GM18873 (cell line): ENCODE data around the gene ELFN2.
"Not testable (repeated sequence)": the region's sequence is repeated elsewhere in the genome, so short reads cannot be mapped to it uniquely, and the experiment has no call there.

ENCODE experiments used
- ATAC-seq: cut with Tn5 transposase; IDR thresholded peaks from one replicate; pipeline ENCODE4 v1.9.1; 2021; ENCODE audit warnings: mild to moderate bottlenecking, moderate library complexity, moderate number of reproducible peaks; ENCODE audit not compliant: unreplicated experiment, low FRiP score

ELFN2 gene

GRCh38 chr22:37413546-37413945, 13.7 kb downstream of the ELFN2 start:
- no peak for ATAC-seq

DNA sequence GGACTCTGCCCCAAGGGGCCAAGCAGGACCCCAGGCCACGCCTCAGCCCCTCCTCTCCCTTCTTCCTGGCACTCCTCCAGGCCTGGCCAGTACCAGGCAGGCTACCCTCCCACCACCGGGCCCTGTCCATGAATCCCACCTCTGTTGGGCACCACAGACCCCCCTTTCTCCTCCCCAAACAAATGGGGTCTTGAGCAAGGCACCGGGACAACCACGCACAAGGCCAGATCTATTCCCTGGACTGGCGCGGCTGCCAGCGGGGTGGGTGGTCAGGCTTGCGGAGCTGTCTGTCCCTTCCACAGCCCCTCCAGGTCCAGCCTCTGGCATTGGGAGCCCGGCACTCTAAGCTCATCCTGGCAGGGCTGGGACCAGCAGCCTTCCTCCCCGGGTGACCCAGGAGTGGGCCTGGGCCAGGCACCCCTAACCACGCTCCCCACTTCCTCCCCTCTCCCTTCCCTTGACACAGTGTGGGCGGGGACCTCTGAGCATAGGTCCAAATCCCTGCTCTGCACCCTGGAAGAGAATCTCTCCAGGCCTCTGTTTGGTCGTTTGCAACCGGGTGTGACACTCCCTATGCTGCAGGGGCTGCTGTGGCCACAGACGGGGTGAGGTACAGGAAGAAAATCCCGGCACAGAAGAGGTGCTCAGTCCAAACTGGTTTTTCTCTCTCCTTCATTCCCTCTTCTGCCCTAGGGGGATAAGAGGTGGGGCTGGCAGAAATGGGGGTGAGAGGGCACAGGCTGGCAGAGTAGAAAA, 14.6 kb downstream of the ELFN2 start:
- no peak for ATAC-seq

GRCh38 chr22:37411655-37412054, 15.6 kb downstream of the ELFN2 start:
- ATAC-seq = no peak

DNA sequence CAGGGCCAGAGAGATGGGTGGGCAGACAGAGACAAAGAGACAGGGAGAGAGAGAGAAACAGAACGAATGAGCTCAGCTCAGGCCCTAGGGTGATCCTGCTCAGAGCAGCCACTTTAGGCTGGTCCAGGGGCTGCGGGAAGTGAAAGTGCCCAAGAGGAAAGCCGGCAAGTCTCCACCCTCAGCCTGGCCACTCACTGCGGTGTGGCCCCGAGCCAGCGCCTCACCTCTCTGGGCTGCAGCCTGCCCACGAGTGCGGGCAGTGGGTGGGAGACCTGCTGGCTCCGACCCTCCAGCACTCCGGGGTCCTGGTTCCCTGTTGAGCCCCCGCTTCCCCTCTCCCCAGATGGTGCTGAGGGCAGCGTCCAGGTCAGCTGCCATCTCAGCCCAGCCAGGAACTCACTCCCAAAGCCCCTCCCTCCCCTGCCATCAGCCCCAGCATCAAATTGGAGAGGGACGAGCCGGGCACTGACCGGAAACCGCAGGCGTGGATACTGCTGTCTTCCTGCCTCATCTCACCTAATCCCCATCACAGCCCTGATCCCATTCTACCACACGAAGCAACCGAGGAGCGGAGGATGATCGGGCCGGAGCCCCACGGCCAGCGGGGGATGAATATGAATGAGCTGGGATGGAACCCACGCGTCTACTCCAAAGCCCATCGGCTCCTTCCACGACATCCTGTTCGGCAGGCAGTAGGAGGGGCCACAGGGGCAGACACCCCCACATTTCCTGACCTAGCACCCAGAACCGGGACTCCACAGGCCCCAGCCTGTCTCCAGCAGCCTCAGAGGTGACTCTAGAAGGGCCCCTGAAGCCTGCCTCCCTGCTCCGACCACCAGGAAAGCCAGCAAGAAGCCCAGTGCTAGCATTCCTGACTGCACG, 16.9 kb downstream of the ELFN2 start:
- ATAC-seq = no peak

- ATAC-seq = no peak
These were observed 17.7 kb downstream of the ELFN2 start for GRCh38 chr22:37409459-37410050.

- no peak for ATAC-seq
These were observed 18.2 kb downstream of the ELFN2 start for GRCh38 chr22:37409031-37409430.

DNA sequence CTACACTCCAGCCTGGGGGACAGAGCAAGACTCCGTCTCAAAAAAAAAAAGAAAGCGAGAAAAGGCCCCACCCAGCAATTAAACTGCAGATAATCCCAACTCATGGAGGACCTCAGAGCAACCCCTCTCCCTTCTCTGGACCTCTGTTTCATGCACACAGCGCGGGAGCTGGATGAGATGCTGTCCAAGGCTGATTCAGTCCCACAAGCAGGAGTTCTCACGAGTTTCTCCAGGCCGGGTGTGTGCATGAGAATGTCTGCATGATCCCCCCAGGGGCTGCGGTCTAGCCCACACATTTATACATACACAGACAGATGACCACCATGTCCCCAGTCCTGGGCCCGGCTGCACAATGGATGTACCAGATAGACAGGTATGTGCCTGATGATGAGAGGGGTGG, 19.4 kb downstream of the ELFN2 start:
- ATAC-seq = no peak

DNA sequence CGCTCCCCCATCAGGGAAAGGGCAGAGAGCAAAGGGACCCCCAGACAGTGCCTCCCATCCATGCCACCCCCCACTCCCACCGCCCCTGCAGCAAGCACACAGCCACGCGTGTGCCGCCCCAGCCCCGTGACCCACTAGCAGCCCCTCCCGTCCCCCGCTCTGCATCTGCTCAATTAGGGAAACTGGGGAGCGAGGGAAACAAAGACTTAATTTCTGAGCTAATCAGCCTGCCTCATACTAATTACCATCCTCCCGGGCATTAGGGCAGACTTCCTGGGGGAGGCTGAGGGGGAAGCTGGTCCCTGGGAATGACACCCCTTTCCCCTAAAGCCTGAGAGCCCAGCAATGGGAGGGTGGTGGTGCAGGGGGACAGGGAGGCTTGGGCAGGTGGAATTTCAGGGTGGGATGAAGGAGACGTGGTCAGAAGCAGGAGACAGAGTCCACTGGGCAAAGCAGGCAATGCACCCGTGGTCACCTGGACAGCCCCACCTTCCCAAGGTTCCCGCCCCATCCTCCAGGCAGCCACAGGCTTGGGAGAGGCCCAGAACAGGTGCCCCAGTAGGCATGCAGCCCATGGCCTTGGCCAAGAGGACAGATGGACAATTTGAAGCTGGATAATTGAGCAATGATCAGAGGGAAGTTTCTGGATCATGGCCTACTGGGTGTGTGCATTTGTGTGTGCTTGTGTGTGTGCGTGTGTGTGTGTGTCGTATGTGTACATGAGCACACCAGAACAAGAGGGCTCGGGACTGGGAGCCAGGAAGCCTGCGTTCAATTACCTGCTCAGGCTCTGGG, 20.6 kb downstream of the ELFN2 start:
- no peak for ATAC-seq

DNA sequence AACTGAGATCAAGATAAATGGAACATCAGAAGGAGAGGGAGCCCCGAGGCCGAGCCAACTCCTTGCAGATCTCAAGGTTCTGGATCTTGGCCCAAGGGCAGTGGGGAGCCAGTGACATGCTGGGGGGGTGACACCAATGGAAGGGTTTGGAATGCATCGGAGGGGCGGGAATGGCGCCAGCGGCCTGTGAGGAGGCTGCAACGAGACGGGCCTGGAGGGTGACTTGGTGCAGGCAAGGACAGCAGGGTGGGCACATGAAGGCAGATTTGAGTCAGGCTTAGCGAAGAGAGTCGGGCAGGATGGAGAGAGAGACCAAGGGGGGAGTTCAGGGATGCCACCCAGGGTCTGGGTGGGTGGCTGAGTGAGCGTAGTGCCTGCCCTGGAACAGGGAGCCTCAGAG, 23.2 kb downstream of the ELFN2 start:
- ATAC-seq = no peak

- ATAC-seq = no peak
These were observed 23.9 kb downstream of the ELFN2 start for GRCh38 chr22:37403267-37403960.

DNA sequence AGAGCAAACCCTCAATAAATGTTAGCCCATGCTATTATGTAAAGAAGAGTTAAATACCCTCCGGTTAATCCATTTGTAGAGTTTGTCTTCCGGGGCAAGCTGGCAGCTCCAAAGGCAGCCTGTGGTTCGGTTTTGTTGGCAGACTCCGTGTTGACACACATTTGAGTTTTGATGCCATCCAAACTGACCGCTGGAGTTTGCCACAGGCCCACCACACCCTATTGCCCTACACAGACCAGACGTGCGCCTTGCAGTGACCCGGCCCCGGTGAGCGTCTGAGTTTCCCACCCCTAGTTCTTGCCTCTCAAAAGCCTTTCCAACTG, 25.1 kb downstream of the ELFN2 start:
- no peak for ATAC-seq

GRCh38 chr22:37401401-37402183, 25.7 kb downstream of the ELFN2 start:
- ATAC-seq = no peak

GRCh38 chr22:37400719-37401118, 26.6 kb downstream of the ELFN2 start:
- no peak for ATAC-seq

- ATAC-seq = not testable (repeated sequence)
These were observed 27.8 kb downstream of the ELFN2 start for GRCh38 chr22:37399457-37399856.

- no peak for ATAC-seq
These were observed 30.1 kb downstream of the ELFN2 start for GRCh38 chr22:37397226-37397625.

DNA sequence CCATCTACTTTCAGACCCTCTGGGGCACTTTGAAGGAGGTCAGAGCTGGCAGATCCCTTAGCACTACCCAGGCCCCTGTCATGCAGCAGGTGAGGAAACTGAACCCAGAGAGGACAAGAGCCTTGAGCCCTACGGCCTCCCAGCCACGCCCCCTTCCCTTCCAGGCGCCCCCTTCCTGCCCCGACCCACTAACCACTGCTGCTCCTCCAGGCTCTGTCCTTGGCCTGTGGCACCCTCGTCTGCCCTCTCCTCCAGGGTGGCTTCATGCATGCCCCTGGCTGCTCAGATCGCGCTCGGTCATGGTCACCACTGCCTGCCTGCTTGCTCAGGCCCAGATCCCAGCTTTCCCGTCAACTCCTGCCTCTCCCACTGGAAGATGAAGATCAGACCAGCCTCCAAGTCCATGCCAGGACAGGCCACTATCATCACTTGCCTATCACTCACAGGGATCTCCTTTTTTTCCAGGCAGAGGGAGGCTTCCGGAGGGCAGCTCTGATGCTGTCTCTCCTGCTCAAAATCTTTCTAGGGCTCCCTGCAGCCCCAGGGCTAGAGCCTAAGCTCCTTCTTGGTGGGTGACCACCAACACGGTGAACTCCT, 30.7 kb downstream of the ELFN2 start:
- no peak for ATAC-seq

DNA sequence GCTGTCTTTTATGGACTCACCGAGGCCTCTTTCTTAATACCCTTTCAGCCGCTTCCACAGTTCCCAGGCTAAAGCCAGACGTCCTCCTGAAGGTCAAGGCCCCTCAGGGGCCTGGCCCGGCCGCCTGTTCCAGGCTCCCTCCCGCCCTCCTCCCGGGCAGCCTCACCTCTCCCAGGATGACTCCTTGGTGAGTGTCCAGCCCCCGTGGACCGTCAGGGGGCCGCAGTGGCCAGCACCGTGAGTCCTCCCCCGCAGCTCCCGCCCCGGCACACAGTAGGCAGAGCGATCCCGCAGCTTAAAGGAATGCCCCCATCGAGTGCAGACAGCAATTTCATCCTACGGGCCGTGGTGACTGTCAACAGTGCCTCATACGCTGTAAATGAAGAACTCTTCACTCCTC, 32.9 kb downstream of the ELFN2 start:
- ATAC-seq = no peak

- ATAC-seq = no peak
These were observed 33.5 kb downstream of the ELFN2 start for GRCh38 chr22:37393746-37394145.

- no peak for ATAC-seq
These were observed 34.5 kb downstream of the ELFN2 start for GRCh38 chr22:37392721-37393328.
